GM19043 (cell line): ENCODE data around the gene PALLD.
"Not testable (repeated sequence)": the region's sequence is repeated elsewhere in the genome, so short reads cannot be mapped to it uniquely, and the experiment has no call there.

Experiments used
- ATAC-seq: cut with Tn5 transposase; IDR thresholded peaks from one replicate; pipeline ENCODE4 v1.9.1; 2021; ENCODE audit warnings: low read depth; ENCODE audit not compliant: unreplicated experiment

Gene PALLD

GRCh38 chr4:168804146-168804545 is 307.3 kb downstream of the PALLD start:
- no peak for ATAC-seq

- no peak for ATAC-seq
Measured at GRCh38 chr4:168805341-168805740, 308.5 kb downstream of the PALLD start.

DNA sequence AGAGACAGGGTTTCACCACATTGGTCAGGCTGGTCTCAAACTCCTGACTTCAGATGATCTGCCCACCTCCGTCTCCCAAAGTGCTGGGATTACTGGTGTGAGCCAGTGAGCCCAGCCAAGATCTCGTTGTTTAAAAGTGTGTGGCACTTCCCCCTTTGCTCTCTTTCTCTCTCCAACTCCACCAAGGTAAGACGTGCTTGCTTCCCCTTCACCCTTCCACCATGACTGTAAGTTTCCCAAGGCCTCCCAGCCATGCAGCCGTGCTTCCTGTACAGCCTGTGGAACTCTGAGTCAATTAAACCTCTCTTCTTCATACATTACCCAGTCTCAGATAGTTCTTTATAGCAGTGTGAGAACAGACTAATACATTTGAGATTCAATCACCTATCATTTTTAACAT is 309.4 kb downstream of the PALLD start:
- ATAC-seq, result not testable (repeated sequence)

DNA sequence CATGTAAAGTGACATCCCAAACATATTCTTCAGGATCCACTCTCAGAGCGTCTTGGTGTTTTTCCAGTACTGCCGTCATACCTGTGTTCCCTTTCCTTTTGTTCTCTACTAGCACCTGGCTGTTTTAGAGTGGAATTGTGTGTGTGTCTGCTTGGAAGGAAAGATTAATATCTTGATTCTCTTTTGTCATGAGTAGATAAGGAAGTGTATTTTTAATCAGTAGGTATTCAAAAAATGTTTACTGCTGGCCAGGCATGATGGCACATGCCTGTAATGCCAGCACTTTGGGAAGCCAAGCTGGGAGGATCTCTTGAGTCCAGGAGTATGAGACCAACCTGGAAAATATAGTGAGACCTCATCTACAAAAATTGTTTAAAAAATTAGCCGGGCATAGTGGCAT is 314.4 kb downstream of the PALLD start:
- no peak for ATAC-seq

GRCh38 chr4:168811786-168812651 is 315.2 kb downstream of the PALLD start:
- no peak for ATAC-seq

- ATAC-seq, result no peak
Measured at GRCh38 chr4:168812806-168813205, 316.0 kb downstream of the PALLD start.

GRCh38 chr4:168813890-168814289 is 317.0 kb downstream of the PALLD start:
- ATAC-seq, result no peak

DNA sequence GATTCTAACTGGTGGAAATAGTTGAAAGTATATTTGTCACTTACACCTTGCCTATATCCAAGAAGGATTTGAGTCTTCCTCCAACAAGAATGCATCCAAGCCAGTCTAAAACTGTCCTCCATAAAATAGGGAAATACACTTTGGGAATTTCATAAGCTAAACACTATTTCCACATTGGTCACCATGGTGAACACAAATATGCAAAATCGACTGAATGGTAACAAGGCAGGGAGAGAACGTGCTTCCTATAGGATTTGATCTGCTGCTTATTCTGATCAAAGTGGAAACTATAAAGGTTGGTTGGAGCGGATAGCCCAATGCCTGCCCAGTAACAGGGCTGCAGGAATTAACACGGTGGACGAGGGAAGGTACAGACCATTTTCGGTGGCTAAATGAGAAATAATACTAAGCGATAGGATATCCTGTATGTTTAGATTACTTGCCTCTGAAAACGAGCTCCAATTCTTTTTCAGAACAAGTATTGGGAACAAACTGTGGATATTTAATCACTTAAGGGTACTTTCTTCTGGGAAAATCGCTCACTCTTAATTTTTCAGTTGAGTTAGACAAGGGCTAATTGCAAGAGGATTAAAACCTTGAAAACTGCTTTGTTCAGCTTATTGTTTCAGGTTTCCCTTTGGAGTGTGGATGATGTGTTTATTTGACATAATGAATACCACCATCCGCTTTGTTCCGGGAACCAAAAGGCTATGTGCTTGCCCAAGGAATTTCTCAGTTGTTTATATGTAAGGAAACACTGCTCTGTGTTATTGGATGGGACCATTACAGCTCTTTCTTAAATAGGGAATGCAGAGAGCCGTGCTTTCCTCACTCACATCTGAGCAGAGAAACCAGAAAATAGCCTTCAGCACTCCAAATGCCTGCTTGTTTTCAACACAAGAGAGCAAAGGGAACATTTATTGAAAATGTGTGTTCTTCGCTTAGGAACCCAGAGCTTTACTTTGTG is 318.8 kb downstream of the PALLD start:
- ATAC-seq, result no peak

DNA sequence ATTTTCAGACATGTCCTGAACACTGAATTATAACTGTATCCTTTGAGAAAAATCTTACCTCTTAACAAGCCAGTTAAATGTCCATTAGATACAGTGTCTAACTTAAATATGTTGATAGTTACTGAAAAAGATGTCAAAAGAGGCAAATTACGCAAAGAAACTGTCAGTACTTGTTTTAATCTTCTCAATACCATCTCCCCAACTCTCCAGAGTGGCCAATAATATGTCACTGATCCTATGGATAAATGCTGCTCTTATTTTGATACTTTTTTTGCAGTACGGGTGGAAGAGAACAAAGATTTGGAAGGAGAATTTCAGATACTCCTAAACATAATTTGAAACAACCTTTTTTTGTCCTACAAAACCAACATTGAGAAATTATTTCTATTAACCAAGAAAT is 320.5 kb downstream of the PALLD start:
- no peak for ATAC-seq

- no peak for ATAC-seq
Measured at GRCh38 chr4:168822481-168822880, 325.6 kb downstream of the PALLD start.

- ATAC-seq, result no peak
Measured at GRCh38 chr4:168825975-168826374, 329.1 kb downstream of the PALLD start.

- no peak for ATAC-seq
Measured at GRCh38 chr4:168826620-168827019, 329.8 kb downstream of the PALLD start.

GRCh38 chr4:168830777-168831512 is 334.1 kb downstream of the PALLD start:
- ATAC-seq, result no peak

- ATAC-seq, result peak; percentile 9
Measured at GRCh38 chr4:168831585-168831918, 334.7 kb downstream of the PALLD start.

GRCh38 chr4:168831919-168832762 is 335.3 kb downstream of the PALLD start:
- peak; percentile 80 for ATAC-seq

GRCh38 chr4:168832763-168833575 is 336.1 kb downstream of the PALLD start:
- ATAC-seq, result no peak

DNA sequence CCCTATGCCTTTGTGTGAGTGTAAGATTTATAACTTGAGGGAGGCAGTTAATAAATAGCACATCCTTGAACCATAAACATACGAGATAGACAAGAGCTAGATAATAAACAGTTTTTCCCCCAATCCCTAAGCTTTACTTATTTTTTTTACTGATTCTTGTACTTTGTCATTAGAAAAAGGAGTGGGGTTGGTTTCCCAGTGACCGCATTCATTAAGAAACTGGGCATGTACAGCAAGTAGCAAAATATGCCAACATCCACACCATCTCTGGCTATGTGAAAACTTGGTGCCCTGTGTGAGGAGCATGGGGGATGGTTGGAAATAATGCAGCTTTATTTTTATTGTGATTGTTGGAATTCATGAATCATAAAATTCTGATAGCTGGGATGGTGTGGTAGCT is 337.0 kb downstream of the PALLD start:
- no peak for ATAC-seq

GRCh38 chr4:168835880-168836454 is 339.1 kb downstream of the PALLD start:
- no peak for ATAC-seq

DNA sequence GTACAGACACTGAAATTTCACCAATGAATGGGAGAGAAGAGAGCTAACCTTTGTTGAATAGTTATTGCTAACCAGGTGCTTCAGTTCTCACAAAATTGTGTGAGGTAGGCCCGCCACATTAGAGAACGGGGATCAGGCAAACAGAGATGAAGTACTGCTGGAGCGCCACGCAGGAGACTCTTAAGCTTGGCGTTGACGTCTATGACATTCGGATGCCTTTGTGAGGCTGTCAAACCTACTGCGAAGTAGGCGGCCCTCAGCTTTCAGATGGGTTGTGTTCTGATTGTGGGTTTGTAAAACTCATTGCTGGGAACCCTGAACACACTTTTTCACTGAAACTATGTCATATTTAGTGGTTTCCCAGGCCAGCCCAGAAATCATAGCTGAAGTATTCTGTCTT is 339.6 kb downstream of the PALLD start:
- ATAC-seq, result no peak
